NCI-H2227 (cell line): ENCODE measurements around the gene GIGYF2.

Experiments used
- DNase-seq: peaks from one replicate; lab custom pipeline; 2025; ENCODE audit not compliant: unreplicated experiment; lab: John Stamatoyannopoulos, UW

Gene GIGYF2

DNA sequence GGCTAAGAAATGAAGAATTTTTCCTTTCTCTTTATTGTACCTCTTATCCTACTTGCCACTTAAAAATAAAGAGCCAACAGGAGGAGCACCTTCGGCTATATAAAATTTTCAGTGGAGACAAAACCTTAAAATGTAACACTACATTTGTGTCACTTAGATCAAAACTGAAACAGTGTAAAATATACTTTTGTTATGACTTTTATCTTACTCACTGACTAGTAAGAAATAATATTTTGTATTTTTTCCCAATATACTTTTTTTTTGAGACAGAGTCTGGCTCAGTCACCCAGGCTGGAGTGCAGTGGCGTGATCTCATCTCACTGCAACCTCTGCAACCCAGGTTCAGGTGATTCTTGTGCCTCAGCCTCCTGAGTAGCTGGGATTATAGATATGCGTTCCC lies 50.9 kb downstream of the GIGYF2 start:
- no peak for DNase-seq

DNA sequence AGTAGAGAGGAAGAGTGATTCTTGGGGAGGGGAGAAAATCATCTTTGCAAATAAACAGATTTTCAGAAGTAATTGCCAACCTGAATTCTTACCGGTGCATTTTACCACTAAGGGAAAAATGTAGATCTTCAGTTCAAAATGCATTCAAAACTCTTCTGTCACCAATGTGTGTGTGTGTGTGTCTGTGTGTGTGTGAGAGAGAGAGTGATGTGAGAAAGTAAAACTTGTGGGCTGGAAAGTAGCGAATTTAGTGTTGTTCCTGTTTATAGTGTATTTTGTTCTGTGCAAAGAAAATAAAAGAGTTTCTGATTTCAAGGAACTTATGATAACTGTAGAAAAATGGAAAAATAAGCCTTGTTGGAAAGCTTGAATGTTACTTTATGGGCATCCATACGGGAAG lies 52.2 kb downstream of the GIGYF2 start:
- no peak for DNase-seq

DNA sequence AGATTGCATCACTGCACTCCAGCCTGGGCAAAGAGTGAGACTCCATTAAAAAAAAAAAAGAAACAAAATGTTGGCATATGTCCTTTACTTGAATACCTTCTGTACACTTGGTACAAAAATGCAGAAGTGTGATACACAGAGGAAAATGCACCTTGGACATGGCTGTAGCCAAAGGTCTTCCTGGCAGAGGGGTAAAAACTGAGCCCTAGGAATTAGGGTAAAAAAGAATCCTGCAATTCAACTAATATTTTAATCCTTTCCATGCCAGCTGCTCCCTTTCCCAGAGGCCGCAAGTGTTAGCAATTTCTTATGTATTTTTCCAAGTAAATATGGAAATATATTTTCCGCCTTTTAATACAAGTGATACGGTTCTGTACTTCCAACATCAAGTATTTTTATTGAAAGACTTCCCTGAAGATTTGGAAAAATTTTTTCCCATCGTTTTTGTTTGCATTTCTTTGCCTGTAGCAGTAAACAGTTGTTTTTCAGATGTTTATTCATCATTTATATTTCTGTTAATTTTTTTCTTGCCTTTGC lies 53.1 kb downstream of the GIGYF2 start:
- no peak for DNase-seq

DNA sequence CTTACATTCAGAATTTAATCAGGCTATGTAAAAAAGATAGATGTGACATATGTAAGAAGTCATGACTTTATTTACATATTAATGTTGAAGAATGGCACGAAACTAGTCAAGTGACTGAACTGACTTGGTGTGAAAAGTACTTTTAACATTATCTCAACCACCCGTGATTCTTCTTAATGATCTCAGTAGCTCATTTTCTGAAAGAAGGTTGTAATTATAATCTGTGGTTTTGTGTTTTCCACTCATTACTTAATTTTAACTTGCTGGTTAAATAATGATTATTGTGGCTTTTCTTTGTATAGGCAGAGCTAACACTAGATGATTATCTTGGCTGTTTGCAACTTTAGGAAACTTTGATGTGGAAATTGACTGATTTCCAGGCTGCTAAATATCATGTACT lies 60.8 kb downstream of the GIGYF2 start:
- DNase-seq: no peak

GRCh38 chr2:232761301-232761907 lies 64.3 kb downstream of the GIGYF2 start:
- peak; percentile 34 for DNase-seq

DNA sequence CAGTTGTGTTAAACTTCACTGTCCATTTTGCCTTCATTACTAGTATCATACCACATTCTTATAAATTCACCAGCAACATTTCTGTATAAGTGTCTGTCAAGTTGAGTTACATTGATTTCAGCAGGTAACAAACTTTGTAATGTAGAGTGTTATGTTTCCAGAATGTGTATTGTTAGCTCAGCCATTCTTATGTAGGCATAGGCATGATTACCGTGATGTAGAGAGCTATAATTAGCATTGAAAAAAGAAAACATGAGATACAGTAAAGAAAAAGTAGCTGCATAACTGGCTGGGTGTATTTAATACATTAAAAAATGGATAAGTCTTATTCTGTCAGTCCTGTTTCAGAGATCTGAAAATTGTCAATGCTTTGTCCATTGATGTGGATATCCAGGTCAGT lies 70.7 kb downstream of the GIGYF2 start:
- no peak for DNase-seq

DNA sequence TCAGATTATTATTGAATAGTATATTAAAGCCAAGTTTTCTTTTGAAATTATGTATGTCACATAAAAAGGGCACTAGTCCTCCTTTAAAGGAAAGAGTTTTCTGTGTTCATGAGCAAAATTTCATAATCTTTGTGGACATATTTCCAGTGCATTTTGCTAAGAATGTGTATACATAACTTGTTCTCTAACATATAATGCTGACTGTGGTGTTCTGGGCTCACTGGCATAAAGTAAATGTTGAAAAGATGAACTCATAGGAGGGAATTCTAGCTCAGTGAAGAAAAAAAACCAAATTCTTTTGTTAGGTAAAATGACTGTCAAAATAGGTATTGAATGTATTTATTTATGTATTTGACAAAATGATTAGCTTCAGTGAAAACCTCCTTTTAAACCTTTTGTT lies 73.1 kb downstream of the GIGYF2 start:
- DNase-seq: no peak

DNA sequence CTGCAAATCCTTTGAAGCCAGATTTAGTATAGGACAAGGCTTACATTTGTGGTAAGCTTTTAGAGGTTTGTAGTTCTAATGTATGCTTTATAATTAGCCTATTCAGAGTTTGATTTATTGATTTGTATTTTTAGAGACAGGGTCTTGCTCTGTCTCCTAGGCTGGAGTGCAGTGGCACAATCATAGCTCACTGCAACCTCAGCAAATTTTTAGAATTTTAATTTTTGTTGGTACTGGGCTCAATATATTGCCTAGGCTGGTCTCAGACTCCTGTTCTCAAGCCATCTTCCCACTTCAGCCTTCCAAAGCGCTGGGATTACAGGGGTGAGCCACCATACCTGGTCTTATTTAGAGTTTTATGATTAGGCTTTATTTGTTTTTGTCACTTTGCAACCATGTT lies 74.7 kb downstream of the GIGYF2 start:
- DNase-seq: no peak

DNA sequence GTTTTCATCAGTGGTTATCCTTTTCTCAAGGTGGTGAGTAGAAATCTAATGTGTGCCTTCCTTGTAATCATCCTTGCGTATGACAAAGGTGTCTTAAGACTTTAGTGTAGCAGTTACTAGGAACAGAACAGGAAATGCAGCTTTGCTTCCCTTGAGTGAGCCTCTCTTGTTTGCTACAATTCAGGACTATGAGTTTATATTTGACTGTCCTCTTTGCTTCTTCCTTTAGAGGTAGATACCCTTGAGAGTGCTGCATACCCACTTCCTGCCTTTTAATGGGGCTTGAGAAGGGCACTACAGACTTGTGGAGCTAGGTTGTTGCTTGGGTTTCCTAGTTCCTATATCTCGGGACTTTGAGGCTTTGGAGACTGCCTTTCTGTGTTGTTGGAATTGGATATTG lies 75.4 kb downstream of the GIGYF2 start:
- no peak for DNase-seq

DNA sequence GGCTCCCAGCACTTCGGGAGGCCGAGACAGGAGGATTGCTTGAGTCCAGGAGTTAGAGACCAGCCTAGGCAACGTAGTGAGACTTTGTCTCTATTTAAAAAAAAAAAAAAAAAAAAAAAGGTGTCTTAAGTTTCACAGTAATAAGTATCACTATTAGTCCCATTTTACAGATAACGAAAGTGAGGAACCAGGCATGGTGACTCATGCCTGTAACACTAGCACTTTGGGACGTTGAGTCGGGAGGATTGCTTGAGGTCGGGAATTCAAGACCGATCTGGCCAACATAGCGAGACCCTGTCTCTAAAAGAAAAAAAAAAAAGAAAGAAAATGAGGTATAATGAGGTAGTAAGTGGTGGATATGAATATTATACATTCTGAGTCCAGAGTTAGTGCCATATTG lies 76.7 kb downstream of the GIGYF2 start:
- DNase-seq: no peak

GRCh38 chr2:232776435-232776834 lies 79.3 kb downstream of the GIGYF2 start, which contains the start of gene KCNJ13:
Gene KCNJ13 (minus strand): TSS chr2:232776565. CDS start chr2:232771362, 5,203 bp downstream.
- DNase-seq: peak; percentile 7

GRCh38 chr2:232777276-232777675 lies 80.1 kb downstream of the GIGYF2 start:
- DNase-seq: no peak

- DNase-seq: no peak
Measured at GRCh38 chr2:232779465-232779864, 82.3 kb downstream of the GIGYF2 start.

- DNase-seq: no peak
Measured at GRCh38 chr2:232779934-232780333, 82.8 kb downstream of the GIGYF2 start.

GRCh38 chr2:232781765-232782164 lies 84.6 kb downstream of the GIGYF2 start:
- no peak for DNase-seq

DNA sequence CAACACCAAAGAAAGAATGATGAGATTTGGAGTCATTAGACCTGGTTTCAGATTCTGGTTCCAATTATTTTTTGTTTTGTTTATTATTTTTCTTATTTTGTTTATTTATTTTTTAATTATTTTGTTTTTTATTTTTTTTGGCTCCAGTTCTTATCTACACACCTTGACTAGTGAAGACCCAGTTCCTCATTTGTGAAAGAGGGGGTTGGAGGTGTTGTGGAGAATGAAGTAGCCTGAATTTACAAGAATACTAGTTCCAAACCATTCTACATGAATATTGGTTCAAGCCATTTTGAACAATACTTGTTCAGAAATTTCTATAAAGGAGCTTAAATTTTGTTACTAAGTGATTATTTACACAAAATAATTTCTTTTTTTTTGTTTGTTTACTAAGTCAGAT lies 86.1 kb downstream of the GIGYF2 start:
- DNase-seq: no peak

DNA sequence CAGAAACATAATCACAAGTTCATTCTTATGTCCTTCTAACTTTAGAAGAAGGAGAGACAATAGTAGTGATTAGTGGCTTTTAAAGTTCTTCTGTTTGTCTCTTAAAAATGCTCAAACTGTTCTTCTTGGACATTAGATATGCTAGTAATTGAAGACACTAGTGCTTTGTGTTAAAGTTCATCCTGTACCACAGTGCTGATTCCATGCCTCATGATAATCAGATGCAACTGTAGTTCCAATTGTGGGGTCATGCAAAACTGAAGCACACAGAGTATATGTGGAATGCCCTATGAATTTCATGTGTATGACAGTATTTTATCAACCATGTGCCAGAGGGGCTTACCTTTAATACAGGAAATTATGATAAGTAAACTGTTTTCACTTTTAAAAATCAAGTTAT lies 90.7 kb downstream of the GIGYF2 start:
- DNase-seq: no peak

- no peak for DNase-seq
Measured at GRCh38 chr2:232789082-232789481, 92.0 kb downstream of the GIGYF2 start.

DNA sequence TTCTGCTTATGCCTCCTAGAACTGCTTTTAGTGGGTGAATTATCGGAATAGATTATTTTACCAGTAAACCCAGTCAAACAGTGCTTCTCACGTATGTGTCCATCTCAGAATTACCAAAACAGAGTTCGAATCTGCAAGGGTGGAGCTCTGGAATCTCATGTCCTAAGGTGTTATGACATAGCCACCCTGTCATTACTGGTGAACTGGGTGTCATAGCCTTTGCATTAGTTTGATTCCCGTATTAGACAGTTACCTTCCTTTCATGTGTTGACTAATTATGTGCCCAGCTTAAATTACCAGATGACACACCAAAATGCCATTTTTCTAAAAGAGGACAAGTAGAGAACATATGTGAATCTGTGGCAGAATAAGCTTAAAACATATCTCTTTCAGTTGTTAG lies 94.4 kb downstream of the GIGYF2 start:
- no peak for DNase-seq

DNA sequence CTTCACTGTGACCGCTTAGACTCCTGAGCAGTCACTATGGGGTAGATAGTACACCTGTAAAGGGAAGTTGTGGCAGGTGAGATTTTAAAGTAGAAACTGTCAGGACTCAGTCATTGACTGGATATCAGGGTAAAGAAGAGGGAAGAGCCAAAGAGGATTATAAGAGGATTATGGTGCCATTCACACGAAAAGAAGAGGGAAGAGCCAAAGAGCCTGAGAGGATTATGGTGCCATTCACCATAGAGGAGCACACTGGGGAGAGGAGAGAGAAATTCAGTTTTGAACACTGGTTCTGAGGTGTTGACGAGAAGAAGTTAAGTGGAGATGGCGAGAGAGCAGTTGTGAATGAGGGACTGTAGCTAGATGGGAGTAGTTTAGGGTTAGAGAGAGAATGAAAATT lies 96.1 kb downstream of the GIGYF2 start:
- DNase-seq: no peak

DNA sequence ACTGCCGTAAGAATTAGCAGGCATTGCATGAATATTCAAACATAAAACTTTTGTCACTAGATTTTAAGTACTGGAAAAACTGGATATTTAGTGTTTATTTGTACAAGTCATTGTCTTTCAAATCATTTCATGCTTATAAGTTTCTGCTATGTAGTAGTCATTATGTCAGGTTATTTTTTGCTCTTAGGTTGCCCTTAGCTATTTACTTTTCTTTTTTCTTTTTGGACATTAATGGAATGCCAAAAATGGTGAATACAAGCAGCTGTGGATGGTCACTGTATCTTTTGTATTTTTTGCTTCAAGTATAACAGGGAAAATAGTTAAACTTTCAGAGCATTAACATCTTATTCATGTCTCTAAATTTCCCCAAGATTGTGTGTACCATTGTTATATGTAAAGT lies 97.8 kb downstream of the GIGYF2 start:
- DNase-seq: no peak

DNA sequence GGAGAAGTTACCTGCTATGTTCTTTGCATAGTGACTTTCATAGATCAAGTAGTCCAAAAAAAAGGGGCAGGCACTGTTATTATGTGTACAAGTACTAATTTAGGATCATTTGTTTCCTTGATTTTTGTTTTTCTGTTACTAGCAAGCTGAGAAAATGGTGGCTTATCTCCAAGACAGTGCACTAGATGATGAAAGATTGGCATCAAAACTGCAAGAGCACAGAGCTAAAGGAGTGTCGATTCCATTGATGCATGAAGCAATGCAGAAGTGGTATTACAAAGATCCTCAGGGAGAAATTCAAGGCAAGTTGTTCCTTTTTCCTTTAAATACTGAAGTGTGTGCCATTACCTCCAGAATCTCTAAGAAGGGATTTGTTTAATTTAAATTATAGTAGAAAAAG lies 98.8 kb downstream of the GIGYF2 start:
- no peak for DNase-seq

GRCh38 chr2:232798187-232798586 lies 101.1 kb downstream of the GIGYF2 start:
- DNase-seq: no peak
